Mesenchymal stem cell (in vitro differentiated cells and primary cell): Measurements from ENCODE around the gene ZNF580.
A peak's percentile ranks its signal among the peaks of the same experiment; 100 is the strongest.

ENCODE experiments used
- DNase-seq: peaks from one replicate; pipeline ENCODE4 v3.0.0-alpha.2; 2013
- H2AFZ ChIP-seq: one replicate; pipeline ENCODE4 v1.6.1; 2013; ENCODE audit warnings: low read depth, mild to moderate bottlenecking, control low read depth, inconsistent platforms, low read length, moderate library complexity
- H2AK5ac ChIP-seq: 2 replicates; pipeline ENCODE4 v1.6.1; 2013; ENCODE audit warnings: low read length, moderate library complexity, mild to moderate bottlenecking, inconsistent platforms; ENCODE audit not compliant: severe bottlenecking
- H2BK120ac ChIP-seq: one replicate; pipeline ENCODE4 v1.6.1; 2013; ENCODE audit warnings: low read depth, mild to moderate bottlenecking, inconsistent platforms, low read length, moderate library complexity
- H2BK12ac ChIP-seq, 2 experiments: one replicate each; pipeline ENCODE4 v1.6.1; 2013; ENCODE audit warnings: inconsistent platforms in 2 of 2, low read length in 2 of 2, mild to moderate bottlenecking in 2 of 2, moderate library complexity in 2 of 2, control low read depth in 1 of 2
- H2BK15ac ChIP-seq: one replicate; pipeline ENCODE4 v1.6.1; 2013; ENCODE audit warnings: mild to moderate bottlenecking, low read depth, inconsistent platforms; ENCODE audit not compliant: poor library complexity, severe bottlenecking
- H2BK5ac ChIP-seq: 2 replicates; pipeline ENCODE4 v1.6.1; 2013; ENCODE audit warnings: low read depth, mild to moderate bottlenecking, low read length, control low read depth, inconsistent platforms; ENCODE audit not compliant: poor library complexity, severe bottlenecking
- H3K14ac ChIP-seq, 2 experiments: one replicate each; pipeline ENCODE4 v1.6.1; 2013; ENCODE audit warnings: inconsistent platforms in 2 of 2, low read length in 2 of 2, control low read depth in 1 of 2, mild to moderate bottlenecking in 1 of 2, moderate library complexity in 1 of 2
- H3K18ac ChIP-seq, 2 experiments: one replicate each; pipeline ENCODE4 v1.6.1; 2013; ENCODE audit warnings: inconsistent platforms in 2 of 2, low read length in 2 of 2, control low read depth in 1 of 2, low read depth in 1 of 2, mild to moderate bottlenecking in 1 of 2
- H3K23ac ChIP-seq, 2 experiments: one replicate each; pipeline ENCODE4 v1.6.1; 2013; ENCODE audit warnings: inconsistent platforms in 2 of 2, low read length in 2 of 2, mild to moderate bottlenecking in 2 of 2, moderate library complexity in 2 of 2, control low read depth in 1 of 2
- H3K27ac ChIP-seq: 2 replicates; pipeline ENCODE4 v1.5.1; 2013; ENCODE audit warnings: mild to moderate bottlenecking, moderate library complexity, low read length, control low read depth, inconsistent platforms; ENCODE audit not compliant: poor library complexity, severe bottlenecking
- H3K27me3 ChIP-seq, 2 experiments: 2 replicates each; pipeline versions ENCODE4 v1.6.1 to v1.7.0; 2013; ENCODE audit warnings: low read length in 2 of 2, mild to moderate bottlenecking in 2 of 2, moderate library complexity in 2 of 2, control low read depth in 1 of 2, inconsistent platforms in 1 of 2; ENCODE audit not compliant: control insufficient read depth in 1 of 2, insufficient read depth in 1 of 2
- H3K36me3 ChIP-seq, 2 experiments: 2 replicates each; pipeline versions ENCODE4 v1.6.1 to v1.7.0; 2013; ENCODE audit warnings: low read length in 2 of 2, control low read depth in 1 of 2, inconsistent platforms in 1 of 2, low read depth in 1 of 2, mild to moderate bottlenecking in 1 of 2; ENCODE audit not compliant: insufficient read depth in 2 of 2, control insufficient read depth in 1 of 2
- H3K4ac ChIP-seq, 2 experiments: one replicate each; pipeline ENCODE4 v1.6.1; 2013; ENCODE audit warnings: inconsistent platforms in 2 of 2, low read length in 2 of 2, mild to moderate bottlenecking in 2 of 2, moderate library complexity in 2 of 2, control low read depth in 1 of 2, low read depth in 1 of 2
- H3K4me1 ChIP-seq: 2 replicates; pipeline ENCODE4 v1.6.1; 2013; ENCODE audit warnings: low read depth, low read length, control low read depth; ENCODE audit not compliant: control insufficient read depth, insufficient read depth
- H3K4me2 ChIP-seq: 2 replicates; pipeline ENCODE4 v1.6.1; 2013; ENCODE audit warnings: low read length, mild to moderate bottlenecking, inconsistent platforms; ENCODE audit not compliant: poor library complexity, severe bottlenecking
- H3K4me3 ChIP-seq, 2 experiments: 2 replicates each; pipeline versions ENCODE4 v1.5.1 to v1.7.0; 2013; ENCODE audit warnings: low read length in 2 of 2, mild to moderate bottlenecking in 2 of 2, control low read depth in 1 of 2, low read depth in 1 of 2; ENCODE audit not compliant: insufficient read depth in 1 of 2
- H3K79me1 ChIP-seq: replicated peaks from 2 replicates; pipeline ENCODE4 v1.6.1; 2013; ENCODE audit warnings: mild to moderate bottlenecking, control low read depth, low read length, inconsistent platforms; ENCODE audit not compliant: poor library complexity, severe bottlenecking
- H3K9ac ChIP-seq: 2 replicates; pipeline ENCODE4 v1.7.0; 2013; ENCODE audit warnings: mild to moderate bottlenecking, low read length, moderate library complexity
- H3K9me3 ChIP-seq: 2 replicates; pipeline ENCODE4 v1.7.0; 2013; ENCODE audit warnings: mild to moderate bottlenecking, low read length; ENCODE audit not compliant: control insufficient read depth
- H4K8ac ChIP-seq: one replicate; pipeline ENCODE4 v1.6.1; 2013; ENCODE audit warnings: inconsistent platforms, mild to moderate bottlenecking, low read length, moderate library complexity
- H4K91ac ChIP-seq: one replicate; pipeline ENCODE4 v1.6.1; 2013; ENCODE audit warnings: mild to moderate bottlenecking, low read length, inconsistent platforms
- WGBS: methylation state at CpG from one replicate; pipeline ENCODE4 v1.1.7; 2013; ENCODE audit warnings: mixed read lengths; 5-methylcytosine and 5-hydroxymethylcytosine counted together

ZNF580 gene

GRCh38 chr19:55605637-55606470, 34.9 kb upstream of the ZNF580 start, which contains the start of gene ZNF865:
ZNF865 (plus strand) TSS chr19:55605647; CDS start chr19:55613619, 7,972 bp downstream.
- Histone ChIP-seq H2BK120ac (peak within 1 kb of the TSS; percentile 83), H3K79me1 (peaks cover 34% of the 10 kb centered on the region), H3K23ac (peak within 1 kb of the TSS; percentile 74 to 98), H2BK5ac (peak within 1 kb of the TSS; percentile 96), H3K27me3 (no peaks in the 10 kb centered on the region), H2BK12ac (peak within 1 kb of the TSS; percentile 37 to 63), H3K27ac (peak within 1 kb of the TSS; percentile 99), H2BK15ac (peak within 1 kb of the TSS; percentile 98), H3K18ac (peak within 1 kb of the TSS; percentile 82 to 96), H3K9ac (peak within 1 kb of the TSS; percentile 98), H2AFZ (no peak within 1 kb of the TSS), H3K9me3 (peaks cover 4% of the 10 kb centered on the region), H4K8ac (peak within 1 kb of the TSS; percentile 98), H2AK5ac (peak within 1 kb of the TSS; percentile 70), H3K4me3 (peak within 1 kb of the TSS; percentile 83 to 98), H4K91ac (peak within 1 kb of the TSS; percentile 91), H3K4me2 (peak within 1 kb of the TSS; percentile 72), H3K14ac (peak within 1 kb of the TSS; percentile 44 to 82), H3K36me3 (peaks cover 33 to 36% of the 10 kb centered on the region in 2 experiments), H3K4me1 (peaks cover 19% of the 10 kb centered on the region), H3K4ac (peak within 1 kb of the TSS; percentile 73 to 90)
- under 1% methylated on average over 40 of the region's 44 CpGs for WGBS
- peak; percentile 93 for DNase-seq

GRCh38 chr19:55606471-55606787, 34.4 kb upstream of the ZNF580 start:
- Histone ChIP-seq H3K9me3 (peaks cover 4% of the 10 kb centered on the region), H2BK15ac (no peak overlapping the region), H4K91ac (no peak overlapping the region), H3K4ac (peak overlapping the region in 1 of 2 experiments; percentile 62), H3K4me1 (peaks cover 15% of the 10 kb centered on the region), H2AK5ac (no peak overlapping the region), H3K9ac (peak overlapping the region; percentile 98), H4K8ac (no peak overlapping the region), H3K4me2 (peak overlapping the region; percentile 72), H2BK5ac (no peak overlapping the region), H3K79me1 (peaks cover 36% of the 10 kb centered on the region), H3K36me3 (peaks cover 36 to 42% of the 10 kb centered on the region in 2 experiments), H3K27me3 (no peaks in the 10 kb centered on the region), H3K23ac (no peak overlapping the region), H3K18ac (peak overlapping the region in 1 of 2 experiments; percentile 25), H3K4me3 (peak overlapping the region; percentile 31 to 98), H2BK12ac (peak overlapping the region in 1 of 2 experiments; percentile 8), H3K27ac (peak overlapping the region; percentile 97), H2BK120ac (no peak overlapping the region), H2AFZ (no peak overlapping the region), H3K14ac (peak overlapping the region in 1 of 2 experiments; percentile 68)
- DNase-seq: no peak
- 35% methylated on average over 12 of the region's 12 CpGs for WGBS

GRCh38 chr19:55606817-55607216, 34.0 kb upstream of the ZNF580 start:
- Histone ChIP-seq H3K4ac (no peak overlapping the region), H2BK5ac (no peak overlapping the region), H3K36me3 (peaks cover 36 to 46% of the 10 kb centered on the region in 2 experiments), H3K18ac (no peak overlapping the region), H2BK15ac (no peak overlapping the region), H4K91ac (no peak overlapping the region), H3K4me2 (peak overlapping the region; percentile 72), H3K27ac (peak overlapping the region; percentile 97), H3K14ac (no peak overlapping the region), H2AFZ (no peak overlapping the region), H3K23ac (no peak overlapping the region), H3K9me3 (peaks cover 4% of the 10 kb centered on the region), H3K27me3 (no peaks in the 10 kb centered on the region), H4K8ac (no peak overlapping the region), H3K4me3 (peak overlapping the region in 1 of 2 experiments; percentile 98), H2AK5ac (no peak overlapping the region), H2BK12ac (no peak overlapping the region), H3K9ac (peak overlapping the region; percentile 98), H3K4me1 (peaks cover 14% of the 10 kb centered on the region), H2BK120ac (no peak overlapping the region), H3K79me1 (peaks cover 39% of the 10 kb centered on the region)
- no peak for DNase-seq
- WGBS: 91% methylated on average over 9 of the region's 9 CpGs

GRCh38 chr19:55609326-55609725, 31.5 kb upstream of the ZNF580 start:
- H3K36me3 ChIP-seq: peaks cover 36 to 46% of the 10 kb centered on the region in 2 experiments
- H4K8ac ChIP-seq: no peak overlapping the region
- H4K91ac ChIP-seq: no peak overlapping the region
- peaks cover 4% of the 10 kb centered on the region for H3K9me3 ChIP-seq
- H3K4me3 ChIP-seq: no peak overlapping the region
- H3K9ac ChIP-seq: no peak overlapping the region
- no peak for DNase-seq
- H3K14ac ChIP-seq: no peak overlapping the region
- no peak overlapping the region for H3K4ac ChIP-seq
- H3K27ac ChIP-seq: no peak overlapping the region
- no peak overlapping the region for H2AK5ac ChIP-seq
- H2BK120ac ChIP-seq: no peak overlapping the region
- H2BK5ac ChIP-seq: no peak overlapping the region
- H3K27me3 ChIP-seq: no peaks in the 10 kb centered on the region
- H3K79me1 ChIP-seq: peaks cover 28% of the 10 kb centered on the region
- H3K23ac ChIP-seq: no peak overlapping the region
- no peak overlapping the region for H2AFZ ChIP-seq
- peaks cover 11% of the 10 kb centered on the region for H3K4me1 ChIP-seq
- no peak overlapping the region for H3K4me2 ChIP-seq
- H2BK12ac ChIP-seq: no peak overlapping the region
- no peak overlapping the region for H2BK15ac ChIP-seq
- 98% methylated on average over 5 of the region's 5 CpGs for WGBS
- H3K18ac ChIP-seq: no peak overlapping the region
